Measurements from ENCODE around the gene ATP1B1. TPM values are rescaled to one million over a fixed set of nuclear protein-coding genes. Genes with fewer than 3 reads are reported as not detected.

The ATP1B1 gene
- total RNA-seq, 1 experiment from 2014 or later = 44.4 TPM

GRCh38 chr1:169160845-169161495 is 54.5 kb downstream of the ATP1B1 start:
- peaks cover 4 to 6% of the 10 kb centered on the region in 2 experiments for H3K4me1 Mint-ChIP-seq
- Histone ChIP-seq H3K18ac (ENCODE audit: insufficient read length, low read depth, low read length) (no peak overlapping the region), H3K27me3 (ENCODE audit: insufficient read depth, low read length) (no peaks in the 10 kb centered on the region), H2AFZ (ENCODE audit: low read length) (no peak overlapping the region), H3K23me2 (ENCODE audit: insufficient read length, low read depth, low read length, poor library complexity, severe bottlenecking) (no peaks in the 10 kb centered on the region), H3K23ac (ENCODE audit: insufficient read length, low read depth, low read length) (no peak overlapping the region), H4K91ac (ENCODE audit: insufficient read length, low read depth, low read length) (no peak overlapping the region), H2BK120ac (ENCODE audit: low read depth, low read length, poor library complexity, severe bottlenecking) (no peak overlapping the region), H2BK20ac (ENCODE audit: low read depth, low read length, poor library complexity, severe bottlenecking) (no peak overlapping the region), H3K56ac (ENCODE audit: insufficient read length, low read depth, low read length) (no peak overlapping the region), H3K9ac (ENCODE audit: extremely low read depth, insufficient read length, low read length) (no peak overlapping the region), H3T11ph (ENCODE audit: low read length) (no peak overlapping the region), H4K8ac (replicated peaks; ENCODE audit: insufficient read length, low read depth, low read length) (no peak overlapping the region), H3K9me3 (ENCODE audit: control insufficient read depth, low read depth, low read length) (no peaks in the 10 kb centered on the region), H4K20me1 (ENCODE audit: control insufficient read depth, insufficient read depth, insufficient read length) (no peaks in the 10 kb centered on the region), H3K79me2 (ENCODE audit: insufficient read depth, low read length) (no peaks in the 10 kb centered on the region), H3K27ac (ENCODE audit: insufficient read length, low read depth, low read length) (no peak overlapping the region), H3K4ac (ENCODE audit: low read depth, low read length) (no peak overlapping the region), H2AK5ac (ENCODE audit: insufficient read length, low read length) (no peak overlapping the region), H3K4me1 (ENCODE audit: insufficient read depth, low read length) (no peaks in the 10 kb centered on the region), H2BK12ac (ENCODE audit: insufficient read length, low read depth, low read length) (no peak overlapping the region), H2BK15ac (ENCODE audit: low read depth, low read length) (no peak overlapping the region), H3K14ac (ENCODE audit: insufficient read depth, low read length) (no peak overlapping the region), H4K5ac (ENCODE audit: insufficient read length, low read depth, low read length) (no peak overlapping the region), H2BK5ac (ENCODE audit: insufficient read length, low read length) (no peak overlapping the region), H3K4me2 (ENCODE audit: insufficient read depth, insufficient read length, low read length) (no peak overlapping the region), H3K79me1 (ENCODE audit: insufficient read depth, low read depth, low read length, poor library complexity, severe bottlenecking) (no peaks in the 10 kb centered on the region)
- no peaks in the 10 kb centered on the region for H3K9me3 Mint-ChIP-seq
- no peaks in the 10 kb centered on the region for H3K36me3 Mint-ChIP-seq (ENCODE audit: insufficient read depth in 1 of 3, low read depth in 3 of 3)
- no peak overlapping the region for H3K27ac Mint-ChIP-seq
- H3K4me3 Mint-ChIP-seq = no peak overlapping the region
- TF ChIP-seq CTCF (conservative IDR thresholded peaks at IDR 0.05) = no peak
- DNase-seq = no peak
- no peaks in the 10 kb centered on the region for H3K27me3 Mint-ChIP-seq (ENCODE audit: low read depth)
- no CpG with 5 or more reads among the region's 3 CpGs for WGBS (ENCODE audit: extremely low coverage, insufficient read length, low lambda C conversion rate)

Measured in H9 (cell line).